ENCODE data around the gene ZMYM1.

DNA sequence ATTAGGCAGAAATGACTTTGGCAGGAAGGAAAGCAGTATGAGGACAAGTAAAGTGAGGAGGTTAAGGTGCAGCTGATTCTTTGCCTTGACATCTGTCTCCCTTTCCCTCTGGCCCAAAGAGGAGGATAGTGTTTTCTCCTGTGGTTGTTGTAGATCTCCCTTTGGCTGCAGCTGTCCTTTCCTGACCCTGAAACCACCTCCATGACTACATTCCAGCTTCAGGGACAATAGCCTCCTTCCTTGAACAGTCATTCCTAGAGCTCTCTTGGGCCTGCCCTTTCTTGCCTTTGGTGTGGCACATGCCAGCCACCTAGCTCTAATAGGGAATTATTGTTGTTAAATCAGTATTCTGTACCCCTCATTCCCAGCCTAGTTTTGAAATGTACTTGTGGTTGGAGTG is 6.2 kb downstream of the ZMYM1 start:
- TF ChIP-seq EZH2 (IDR thresholded peaks at IDR 0.05; ENCODE audit: borderline replicate concordance, low read length), result no peak
- TF ChIP-seq, protein P1, sequence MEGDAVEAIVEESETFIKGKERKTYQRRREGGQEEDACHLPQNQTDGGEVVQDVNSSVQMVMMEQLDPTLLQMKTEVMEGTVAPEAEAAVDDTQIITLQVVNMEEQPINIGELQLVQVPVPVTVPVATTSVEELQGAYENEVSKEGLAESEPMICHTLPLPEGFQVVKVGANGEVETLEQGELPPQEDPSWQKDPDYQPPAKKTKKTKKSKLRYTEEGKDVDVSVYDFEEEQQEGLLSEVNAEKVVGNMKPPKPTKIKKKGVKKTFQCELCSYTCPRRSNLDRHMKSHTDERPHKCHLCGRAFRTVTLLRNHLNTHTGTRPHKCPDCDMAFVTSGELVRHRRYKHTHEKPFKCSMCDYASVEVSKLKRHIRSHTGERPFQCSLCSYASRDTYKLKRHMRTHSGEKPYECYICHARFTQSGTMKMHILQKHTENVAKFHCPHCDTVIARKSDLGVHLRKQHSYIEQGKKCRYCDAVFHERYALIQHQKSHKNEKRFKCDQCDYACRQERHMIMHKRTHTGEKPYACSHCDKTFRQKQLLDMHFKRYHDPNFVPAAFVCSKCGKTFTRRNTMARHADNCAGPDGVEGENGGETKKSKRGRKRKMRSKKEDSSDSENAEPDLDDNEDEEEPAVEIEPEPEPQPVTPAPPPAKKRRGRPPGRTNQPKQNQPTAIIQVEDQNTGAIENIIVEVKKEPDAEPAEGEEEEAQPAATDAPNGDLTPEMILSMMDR (IDR thresholded peaks at IDR 0.05; ENCODE audit: low read length), result no peak
